ENCODE results near the gene GPR142. TPM values are rescaled to one million over a fixed set of nuclear protein-coding genes. Genes with fewer than 3 reads are reported as not detected.

GPR142 gene
- total and polyA plus RNA-seq, 4 donors, result 0.05 to 0.08 TPM; not detected in 2

Small RNA genes lying within 50 kb of the gene (small RNA-seq; reads per million reads assigned to genes)
- not detected for gene RNA5SP448

Other genes starting within 250 kb of the GPR142 start
- gene RPL38, start 163.8 kb upstream of the GPR142 start, total RNA-seq, result 1,000 to 10,000 TPM in 1 of 2 donors, 10 to 100 TPM in 1; 67.7 to 1,367 TPM
- 100 to 1,000 TPM; 387 to 523 TPM for gene RPL38, start 163.8 kb upstream of the GPR142 start, polyA plus RNA-seq
- gene TTYH2, start 153.9 kb upstream of the GPR142 start, total RNA-seq, result 1 to 10 TPM; 1.3 to 2.4 TPM
- gene TTYH2, start 153.9 kb upstream of the GPR142 start, polyA plus RNA-seq, result under 1 TPM; 0.40 to 0.72 TPM
- gene DNAI2, start 93.3 kb upstream of the GPR142 start, total RNA-seq, result not detected
- gene DNAI2, start 93.3 kb upstream of the GPR142 start, polyA plus RNA-seq, result not detected
- 1 to 10 TPM in 1 of 2 donors, under 1 TPM in 1; 0.70 to 2.1 TPM for gene KIF19, start 41.3 kb upstream of the GPR142 start, total RNA-seq
- under 1 TPM; 0.42 to 0.96 TPM for gene KIF19, start 41.3 kb upstream of the GPR142 start, polyA plus RNA-seq
- gene BTBD17, start 5.6 kb upstream of the GPR142 start, total RNA-seq, result not detected
- gene BTBD17, start 5.6 kb upstream of the GPR142 start, polyA plus RNA-seq, result not detected
- 10 to 100 TPM; 34.2 to 86.3 TPM for gene GPRC5C, start 64.6 kb downstream of the GPR142 start, total RNA-seq
- 100 to 1,000 TPM; 153 to 195 TPM for gene GPRC5C, start 64.6 kb downstream of the GPR142 start, polyA plus RNA-seq
- 10 to 100 TPM in 1 of 2 donors, 1 to 10 TPM in 1; 9.0 to 11.5 TPM for gene CD300A, start 99.1 kb downstream of the GPR142 start, total RNA-seq
- 1 to 10 TPM; 2.2 to 7.0 TPM for gene CD300A, start 99.1 kb downstream of the GPR142 start, polyA plus RNA-seq
- under 1 TPM; 0.08 to 0.33 TPM for gene CD300LB, start 164.0 kb downstream of the GPR142 start, total RNA-seq
- under 1 TPM in 1 of 2 donors, not detected in 1; 0.09 TPM for gene CD300LB, start 164.0 kb downstream of the GPR142 start, polyA plus RNA-seq
- gene CD300C, start 178.6 kb downstream of the GPR142 start, total RNA-seq, result 1 to 10 TPM in 1 of 2 donors, under 1 TPM in 1; 0.92 to 1.5 TPM
- 1 to 10 TPM in 1 of 2 donors, under 1 TPM in 1; 0.17 to 1.2 TPM for gene CD300C, start 178.6 kb downstream of the GPR142 start, polyA plus RNA-seq
- under 1 TPM in 1 of 2 donors, not detected in 1; 0.47 TPM for gene CD300H, start 200.0 kb downstream of the GPR142 start, total RNA-seq
- not detected for gene CD300H, start 200.0 kb downstream of the GPR142 start, polyA plus RNA-seq
- gene CD300LD, start 224.8 kb downstream of the GPR142 start, total RNA-seq, result under 1 TPM in 1 of 2 donors, not detected in 1; 0.08 TPM
- gene CD300LD, start 224.8 kb downstream of the GPR142 start, polyA plus RNA-seq, result not detected

Measured in liver (tissue), 5 donors.